Keratinocyte (primary cell): Measurements from ENCODE around the gene MIA2.

Experiments
- CTCF ChIP-seq, 3 experiments: IDR thresholded peaks in 1 of 3; conservative IDR thresholded peaks in 1 of 3; optimal IDR thresholded peaks in 1 of 3; 2 replicates in 2 of 3; 3 replicates in 1 of 3; pipeline versions ENCODE3 to v1.5.1; 2011; ENCODE audit warnings: low read length in 3 of 3, mild to moderate bottlenecking in 3 of 3, moderate library complexity in 2 of 3, control low read depth in 1 of 3, inconsistent platforms in 1 of 3; ENCODE audit not compliant: insufficient read depth in 2 of 3; ENCODE audit errors: extremely low read depth in 1 of 3
- EZH2 ChIP-seq: IDR thresholded peaks from one replicate; pipeline ENCODE4 v1.6.1; 2012; ENCODE audit warnings: inconsistent platforms, mild to moderate bottlenecking, low read length, moderate library complexity

GRCh38 chr14:39279515-39279914 is 45.8 kb downstream of the MIA2 start:
- no peak for TF ChIP-seq CTCF (optimal IDR thresholded peaks at IDR 0.05 in 1 of 3, IDR thresholded peaks at IDR 0.05 in 1 of 3, conservative IDR thresholded peaks at IDR 0.05 in 1 of 3; ENCODE audit: extremely low read depth in 1 of 3, insufficient read depth in 2 of 3, low read length in 3 of 3)
- TF ChIP-seq EZH2, result no peak
